AG09319 (cell line): ENCODE results near the gene DDX10.

Experiments used
- DNase-seq: peaks from one replicate; pipeline ENCODE4 v3.0.0-alpha.2; 2010; ENCODE audit warnings: low read depth; ENCODE audit errors: extremely low read depth
- TF ChIP-seq, protein P1 (sequence below): IDR thresholded peaks from 2 replicates; pipeline ENCODE4 v1.5.1; 2011; ENCODE audit warnings: low read depth, mild to moderate bottlenecking, inconsistent platforms, low read length, moderate library complexity

DDX10 gene

DNA sequence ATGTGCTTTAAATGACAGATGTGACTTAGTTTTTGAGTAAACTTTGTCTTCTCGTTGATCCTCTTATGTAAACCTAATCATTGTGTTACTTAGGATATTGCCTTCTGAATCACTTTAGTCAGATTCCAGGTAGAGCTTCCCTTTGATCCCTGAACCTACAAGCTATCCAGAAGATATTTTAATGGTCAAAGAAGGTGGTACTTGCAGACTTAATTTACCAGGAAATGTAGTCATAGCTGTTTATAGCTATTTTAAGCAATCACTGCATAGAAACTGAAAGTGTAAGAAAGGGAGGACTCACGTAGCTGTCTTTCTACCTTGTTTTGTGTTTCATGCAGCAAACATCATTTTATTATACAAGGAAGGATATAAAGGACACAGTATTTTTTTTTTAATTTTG is 189.5 kb downstream of the DDX10 start:
- TF ChIP-seq, protein P1, sequence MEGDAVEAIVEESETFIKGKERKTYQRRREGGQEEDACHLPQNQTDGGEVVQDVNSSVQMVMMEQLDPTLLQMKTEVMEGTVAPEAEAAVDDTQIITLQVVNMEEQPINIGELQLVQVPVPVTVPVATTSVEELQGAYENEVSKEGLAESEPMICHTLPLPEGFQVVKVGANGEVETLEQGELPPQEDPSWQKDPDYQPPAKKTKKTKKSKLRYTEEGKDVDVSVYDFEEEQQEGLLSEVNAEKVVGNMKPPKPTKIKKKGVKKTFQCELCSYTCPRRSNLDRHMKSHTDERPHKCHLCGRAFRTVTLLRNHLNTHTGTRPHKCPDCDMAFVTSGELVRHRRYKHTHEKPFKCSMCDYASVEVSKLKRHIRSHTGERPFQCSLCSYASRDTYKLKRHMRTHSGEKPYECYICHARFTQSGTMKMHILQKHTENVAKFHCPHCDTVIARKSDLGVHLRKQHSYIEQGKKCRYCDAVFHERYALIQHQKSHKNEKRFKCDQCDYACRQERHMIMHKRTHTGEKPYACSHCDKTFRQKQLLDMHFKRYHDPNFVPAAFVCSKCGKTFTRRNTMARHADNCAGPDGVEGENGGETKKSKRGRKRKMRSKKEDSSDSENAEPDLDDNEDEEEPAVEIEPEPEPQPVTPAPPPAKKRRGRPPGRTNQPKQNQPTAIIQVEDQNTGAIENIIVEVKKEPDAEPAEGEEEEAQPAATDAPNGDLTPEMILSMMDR: no peak
- DNase-seq: no peak

DNA sequence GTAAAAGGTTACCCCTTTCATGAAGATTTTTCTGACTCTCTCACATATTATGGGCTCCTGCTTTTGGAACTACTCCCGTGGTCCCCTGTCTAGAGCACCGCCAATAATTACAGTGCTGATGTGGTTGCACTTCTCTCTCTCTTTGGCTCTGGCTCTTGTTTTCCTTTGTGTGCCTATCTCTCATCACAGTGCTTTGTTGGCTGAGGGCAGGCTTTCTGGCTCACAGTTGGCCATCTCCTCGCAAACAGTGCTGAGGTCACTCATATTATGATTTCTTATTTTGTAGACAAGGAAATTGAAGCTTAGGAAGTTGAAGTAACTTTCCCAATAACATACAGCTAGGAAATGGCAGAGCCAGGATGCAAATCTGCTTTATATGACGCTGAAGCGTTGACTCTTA is 192.5 kb downstream of the DDX10 start:
- DNase-seq: no peak
- TF ChIP-seq, protein P1: no peak

DNA sequence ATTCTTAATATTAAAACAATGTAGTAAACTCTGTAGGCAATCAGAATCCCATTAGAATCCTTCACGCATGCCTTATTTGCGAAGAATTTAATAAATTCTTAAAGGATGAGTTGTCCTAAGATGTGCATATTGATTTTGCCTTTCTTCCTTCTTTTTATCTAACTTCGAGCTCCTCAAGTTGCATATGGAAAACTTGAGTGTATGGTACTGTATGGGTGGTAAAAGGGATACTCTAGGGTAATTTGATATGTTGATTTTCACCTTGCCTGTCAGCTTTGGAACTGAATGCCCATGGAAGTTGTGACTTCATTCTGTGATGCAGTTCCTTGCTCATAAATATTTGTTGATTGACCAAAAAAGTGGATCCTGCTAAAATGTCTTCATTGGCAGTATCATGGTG is 193.8 kb downstream of the DDX10 start:
- DNase-seq: no peak
- TF ChIP-seq, protein P1: no peak

DNA sequence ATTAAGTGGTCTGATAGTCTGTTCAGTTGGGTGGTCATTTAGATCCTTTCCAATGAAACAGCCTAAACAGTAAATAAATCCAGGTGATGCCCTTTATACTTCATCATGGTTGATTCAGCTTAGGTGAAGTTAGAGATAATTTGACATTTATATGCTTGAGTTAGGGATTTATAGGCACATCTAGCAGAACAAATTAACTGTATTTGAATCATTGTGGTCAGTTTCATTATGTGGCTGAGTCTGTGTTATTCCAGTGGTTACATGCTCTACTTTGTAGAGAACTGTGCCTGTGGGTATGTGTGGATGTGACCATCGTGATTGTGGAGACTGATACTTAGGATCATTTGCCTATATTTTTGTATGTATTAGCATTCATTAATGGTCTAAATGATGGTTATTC is 194.6 kb downstream of the DDX10 start:
- TF ChIP-seq, protein P1: no peak
- DNase-seq: no peak

DNA sequence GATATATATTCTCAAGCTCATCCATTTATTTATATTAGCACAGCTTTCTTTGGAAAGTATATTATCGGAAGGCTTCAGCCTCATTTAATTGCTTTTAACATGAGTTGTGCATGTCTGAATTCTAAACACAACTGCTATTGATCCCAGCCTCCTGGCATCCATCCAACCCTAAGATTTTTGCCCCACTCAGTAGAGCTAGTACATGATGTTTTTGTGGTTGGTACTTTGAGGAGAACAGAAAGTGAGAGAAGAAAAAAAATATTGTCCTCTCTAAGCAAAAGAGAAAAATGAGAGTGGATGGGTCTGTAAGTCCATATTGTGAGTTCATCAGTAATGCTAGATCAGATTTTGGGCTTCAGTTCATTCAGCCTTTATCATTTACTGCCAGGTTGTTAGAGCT is 198.7 kb downstream of the DDX10 start:
- no peak for DNase-seq
- TF ChIP-seq, protein P1: no peak

DNA sequence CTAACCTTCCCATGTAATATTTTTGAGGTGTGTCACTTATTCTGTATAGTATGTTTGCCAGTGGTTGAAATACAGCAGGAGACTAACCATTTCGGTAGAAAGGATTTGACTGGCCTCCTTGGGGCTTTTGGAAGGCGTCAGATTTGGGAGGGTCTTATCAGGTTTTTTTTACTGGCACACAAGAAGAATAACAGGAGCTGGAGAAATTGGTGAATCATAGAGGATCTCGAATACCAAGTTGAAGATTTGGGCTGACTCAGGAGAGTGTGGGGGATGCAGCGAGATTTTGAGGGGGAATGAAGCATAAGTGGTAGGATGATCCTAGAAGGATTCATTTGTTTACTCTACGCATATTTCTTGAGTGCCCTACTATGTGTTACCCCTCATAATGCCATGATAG is 200.5 kb downstream of the DDX10 start:
- TF ChIP-seq, protein P1: no peak
- DNase-seq: no peak

DNA sequence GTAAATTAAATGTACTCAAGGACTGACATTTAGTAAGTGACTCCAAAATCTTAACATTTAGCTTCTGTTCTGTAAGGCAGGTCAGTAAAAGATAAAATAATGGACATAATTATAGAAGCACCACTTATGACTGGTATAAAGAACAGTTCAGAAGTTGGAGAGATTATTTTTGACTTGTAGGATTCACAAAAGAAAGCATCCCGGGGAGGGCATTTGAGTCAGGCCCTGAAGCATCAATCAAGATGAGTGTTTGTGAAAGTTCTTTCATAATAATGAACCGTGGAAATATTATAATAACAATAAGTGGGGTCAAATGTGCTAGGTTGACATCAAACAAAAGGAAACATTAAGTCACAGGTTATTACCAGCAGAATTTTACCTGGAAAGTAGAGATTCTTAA is 201.9 kb downstream of the DDX10 start:
- no peak for DNase-seq
- TF ChIP-seq, protein P1: no peak
